Measurements from ENCODE around the gene CBX7. TPM values are rescaled to one million over a fixed set of nuclear protein-coding genes. Genes with fewer than 3 reads are reported as not detected.

Gene CBX7
- total and polyA plus RNA-seq, 2 donors (not counting 3 experiments of a cell fraction or from before 2014, with no cell fraction given) = 3.4 to 7.1 TPM

- Histone ChIP-seq H2AFZ (ENCODE audit: low read depth, low read length) (no peak overlapping the region), H3K4me2 (ENCODE audit: insufficient read depth, low read length) (no peak overlapping the region), H3K9ac (replicated peaks; ENCODE audit: extremely low read depth, insufficient read depth, low read length) (no peak overlapping the region), H3K27ac (ENCODE audit: insufficient read depth, low read depth, low read length) (no peak overlapping the region), H3K9me3 (replicated peaks; ENCODE audit: control insufficient read depth, insufficient read depth, low read length) (no peaks in the 10 kb centered on the region), H3K79me2 (ENCODE audit: control insufficient read depth, insufficient read depth, low read length) (no peaks in the 10 kb centered on the region), H3K4me3 (replicated peaks in 1 of 3; ENCODE audit: insufficient read depth in 1 of 3, low read depth in 1 of 3, low read length in 3 of 3) (no peak overlapping the region), H3K4me1 (ENCODE audit: control insufficient read depth, extremely low read depth, insufficient read depth, low read length) (no peaks in the 10 kb centered on the region), H3K27me3 (ENCODE audit: control insufficient read depth in 2 of 2, insufficient read depth in 2 of 2, low read length in 2 of 2) (peaks cover 2 to 6% of the 10 kb centered on the region in 2 experiments), H3K36me3 (ENCODE audit: control insufficient read depth in 2 of 2, extremely low read depth in 1 of 2, insufficient read depth in 2 of 2, low read length in 2 of 2) (no peaks in the 10 kb centered on the region), H4K20me1 (replicated peaks; ENCODE audit: control insufficient read depth, extremely low read depth, insufficient read depth, low read length) (no peaks in the 10 kb centered on the region), H3K9me1 (replicated peaks; ENCODE audit: control insufficient read depth, extremely low read depth, insufficient read depth, low read length) (no peaks in the 10 kb centered on the region)
- ChIA-PET CTCF (no interaction called here), POLR2A (no interaction called here)
- intact Hi-C loops (cut with micrococcal nuclease) = no loop called here
- TF ChIP-seq POLR2A (IDR thresholded peaks at IDR 0.05; ENCODE audit: low read depth, low read length) = no peak
- no peak for TF ChIP-seq JUN (IDR thresholded peaks at IDR 0.05; ENCODE audit: borderline replicate concordance, insufficient read depth, insufficient read length, low read depth)
- no peak for TF ChIP-seq GATA2 (IDR thresholded peaks at IDR 0.05; ENCODE audit: insufficient read depth, insufficient read length, low read depth, low read length)
- no peak for TF ChIP-seq FOS (IDR thresholded peaks at IDR 0.05; ENCODE audit: borderline replicate concordance, insufficient read depth, low read length)
- TF ChIP-seq CTCF (IDR thresholded peaks at IDR 0.05; ENCODE audit: extremely low read depth in 1 of 2, insufficient read depth in 1 of 2, low read depth in 1 of 2, low read length in 2 of 2) = no peak
- FAIRE-seq (no peak), DNase-seq (ENCODE audit: low read depth, low spot score) (no peak)
- dilution Hi-C loops (cut with MboI; ENCODE audit: extremely low pct_ligation_motif_present, low sequenced_read_pairs) = no loop called here
- no TSS peak for BruUV-seq (replicated peaks)
Measured at GRCh38 chr22:39103431-39103830, 49.0 kb downstream of the CBX7 start.

- Histone ChIP-seq H3K9me1 (replicated peaks; ENCODE audit: control insufficient read depth, extremely low read depth, insufficient read depth, low read length) (no peaks in the 10 kb centered on the region), H3K9me3 (replicated peaks; ENCODE audit: control insufficient read depth, insufficient read depth, low read length) (no peaks in the 10 kb centered on the region), H3K4me3 (replicated peaks in 1 of 3; ENCODE audit: insufficient read depth in 1 of 3, low read depth in 1 of 3, low read length in 3 of 3) (no peak overlapping the region), H3K4me1 (ENCODE audit: control insufficient read depth, extremely low read depth, insufficient read depth, low read length) (no peaks in the 10 kb centered on the region), H3K4me2 (ENCODE audit: insufficient read depth, low read length) (no peak overlapping the region), H4K20me1 (replicated peaks; ENCODE audit: control insufficient read depth, extremely low read depth, insufficient read depth, low read length) (no peaks in the 10 kb centered on the region), H3K27me3 (ENCODE audit: control insufficient read depth in 2 of 2, insufficient read depth in 2 of 2, low read length in 2 of 2) (peaks cover 2 to 4% of the 10 kb centered on the region in 2 experiments), H3K36me3 (ENCODE audit: control insufficient read depth in 2 of 2, extremely low read depth in 1 of 2, insufficient read depth in 2 of 2, low read length in 2 of 2) (no peaks in the 10 kb centered on the region), H3K79me2 (ENCODE audit: control insufficient read depth, insufficient read depth, low read length) (no peaks in the 10 kb centered on the region), H3K9ac (replicated peaks; ENCODE audit: extremely low read depth, insufficient read depth, low read length) (no peak overlapping the region), H3K27ac (ENCODE audit: insufficient read depth, low read depth, low read length) (no peak overlapping the region), H2AFZ (ENCODE audit: low read depth, low read length) (no peak overlapping the region)
- POLR2A ChIA-PET = no interaction called here
- TF ChIP-seq POLR2A (IDR thresholded peaks at IDR 0.05; ENCODE audit: low read depth, low read length) (no peak), MYC (IDR thresholded peaks at IDR 0.05; ENCODE audit: low read depth, low read length) (no peak), MAX (IDR thresholded peaks at IDR 0.05; ENCODE audit: insufficient read depth, insufficient read length) (no peak)
- intact Hi-C loops (cut with micrococcal nuclease) (no loop called here), dilution Hi-C loops (cut with MboI; ENCODE audit: extremely low pct_ligation_motif_present, low sequenced_read_pairs) (no loop called here)
- DNase-seq (ENCODE audit: low read depth, low spot score) (no peak), FAIRE-seq (no peak)
- CTCF ChIA-PET = interaction anchor here (1.2 kb wide), 1 partner anchor 17 kb away, joined by 3 read pairs; no protein-coding TSS in a partner anchor
- no TSS peak for BruUV-seq (replicated peaks)
Measured at GRCh38 chr22:39101226-39101625, 51.3 kb downstream of the CBX7 start.

All from endothelial cell of umbilical vein (primary cell).